Measurements from ENCODE around the gene WDFY3. TPM values are rescaled to one million over a fixed set of nuclear protein-coding genes. Genes with fewer than 3 reads are reported as not detected.
"Not testable (repeated sequence)": the region's sequence is repeated elsewhere in the genome, so short reads cannot be mapped to it uniquely, and the experiment has no call there.

WDFY3 gene
- total RNA-seq, 1 donor from 2014 or later, result 55.8 TPM

GRCh38 chr4:84683064-84683850 lies 283.2 kb downstream of the WDFY3 start:
- no peak overlapping the region for H3K4me3 ChIP-seq
- peaks cover 19% of the 10 kb centered on the region for H3K4me1 ChIP-seq
- no peak overlapping the region for H3K27ac ChIP-seq

GRCh38 chr4:84682661-84683060 lies 283.8 kb downstream of the WDFY3 start:
- H4K20me1 ChIP-seq (ENCODE audit: low read depth); H3K4me2 ChIP-seq; H2AFZ ChIP-seq (replicated peaks); H3K27ac ChIP-seq; H3K79me2 ChIP-seq (ENCODE audit: low read depth); H3K4me3 Mint-ChIP-seq; H3K27me3 Mint-ChIP-seq (ENCODE audit: insufficient read depth, low read depth); H3K27me3 ChIP-seq; H3F3A ChIP-seq (ENCODE audit: low read depth); H3K4me3 ChIP-seq; H3K9me3 ChIP-seq (ENCODE audit: low read depth); DNase-seq (ENCODE audit: low spot score); H3K9me3 Mint-ChIP-seq; H3K36me3 ChIP-seq; H3K9ac ChIP-seq: not testable (repeated sequence)
- Mint-ChIP-seq H3K27ac (peak overlapping the region; percentile 14), H3K4me1 (peaks cover 30% of the 10 kb centered on the region), H3K36me3 (peaks cover 46% of the 10 kb centered on the region)
- H3K4me1 ChIP-seq, result peaks cover 19% of the 10 kb centered on the region

More at GRCh38 chr4:84683064-84683850, 283.2 kb downstream of the WDFY3 start:
- H4K20me1 ChIP-seq (ENCODE audit: low read depth), result peaks cover 9% of the 10 kb centered on the region
- H3K9me3 ChIP-seq (ENCODE audit: low read depth), result no peaks in the 10 kb centered on the region
- Mint-ChIP-seq H3K27me3 (ENCODE audit: insufficient read depth, low read depth) (no peaks in the 10 kb centered on the region), H3K9me3 (no peaks in the 10 kb centered on the region), H3K27ac (peak overlapping the region; percentile 43), H3K36me3 (peaks cover 48% of the 10 kb centered on the region), H3K4me1 (peaks cover 30% of the 10 kb centered on the region), H3K4me3 (no peak overlapping the region)
- no peak for DNase-seq (ENCODE audit: low spot score)
- no peak overlapping the region for H3K4me2 ChIP-seq
- no peaks in the 10 kb centered on the region for H3K79me2 ChIP-seq (ENCODE audit: low read depth)
- no peaks in the 10 kb centered on the region for H3K27me3 ChIP-seq
- no peak overlapping the region for H3K9ac ChIP-seq
- peaks cover 5% of the 10 kb centered on the region for H3K36me3 ChIP-seq
- TF ChIP-seq EZH2 (IDR thresholded peaks at IDR 0.05) (no peak), CTCF (IDR thresholded peaks at IDR 0.05) (no peak), EZH2phosphoT487 (IDR thresholded peaks at IDR 0.05) (no peak)
- H3F3A ChIP-seq (ENCODE audit: low read depth), result no peaks in the 10 kb centered on the region
- no peak overlapping the region for H2AFZ ChIP-seq (replicated peaks)

DNA sequence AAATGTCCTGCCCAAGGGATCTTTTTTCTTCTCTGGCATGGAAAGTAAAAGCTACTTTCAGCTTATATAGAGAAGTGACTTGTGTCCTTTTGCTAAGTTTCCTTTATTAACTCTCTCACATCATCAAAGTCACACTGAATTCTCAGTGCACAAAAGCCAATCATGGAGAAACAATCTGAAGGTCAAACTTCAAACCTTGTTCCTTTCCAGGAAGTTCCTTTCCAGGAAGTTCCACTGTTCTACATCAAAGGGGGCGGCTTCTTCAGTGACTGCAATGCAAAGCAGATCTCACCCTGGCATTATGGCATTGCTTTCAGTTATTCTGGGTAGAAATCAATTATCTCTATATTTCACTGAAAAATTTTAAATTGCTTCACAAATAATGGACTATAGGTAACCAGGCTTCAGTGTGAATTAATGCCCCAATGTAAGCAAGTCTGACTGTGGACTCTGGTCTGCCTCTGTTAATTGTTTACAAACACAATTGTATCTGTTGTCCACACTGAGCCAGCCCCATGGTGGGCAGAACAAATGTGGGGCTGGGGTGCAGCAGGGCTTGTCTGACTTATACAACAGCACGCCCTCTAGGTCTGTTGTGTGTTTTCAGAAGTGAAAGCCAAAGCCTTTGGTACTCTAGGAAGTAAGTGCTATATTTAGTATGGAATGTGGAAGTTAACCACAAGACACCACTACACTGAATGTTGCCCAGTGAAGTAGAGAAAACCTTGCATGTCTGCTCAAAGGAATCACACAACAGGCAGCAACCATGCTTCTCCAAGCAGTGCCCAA lies 284.8 kb downstream of the WDFY3 start:
- peaks cover 5% of the 10 kb centered on the region for H3K36me3 ChIP-seq

More for the DNA sequence above, 284.8 kb downstream of the WDFY3 start:
- Histone ChIP-seq H3K4me1 (peaks cover 19% of the 10 kb centered on the region), H3F3A (ENCODE audit: low read depth) (no peaks in the 10 kb centered on the region), H3K4me2 (no peak overlapping the region), H4K20me1 (ENCODE audit: low read depth) (peaks cover 9% of the 10 kb centered on the region), H3K27me3 (no peaks in the 10 kb centered on the region), H2AFZ (replicated peaks) (no peak overlapping the region), H3K4me3 (no peak overlapping the region), H3K9ac (no peak overlapping the region), H3K27ac (no peak overlapping the region), H3K79me2 (ENCODE audit: low read depth) (no peaks in the 10 kb centered on the region), H3K9me3 (ENCODE audit: low read depth) (no peaks in the 10 kb centered on the region)
- no peak overlapping the region for H3K27ac Mint-ChIP-seq
- DNase-seq (ENCODE audit: low spot score), result peak; percentile 60
- peaks cover 52% of the 10 kb centered on the region for H3K36me3 Mint-ChIP-seq
- no peak overlapping the region for H3K4me3 Mint-ChIP-seq
- TF ChIP-seq CTCF (IDR thresholded peaks at IDR 0.05), result peak; percentile 25
- TF ChIP-seq EZH2phosphoT487 (IDR thresholded peaks at IDR 0.05), result no peak
- no peak for TF ChIP-seq EZH2 (IDR thresholded peaks at IDR 0.05)
- peaks cover 30% of the 10 kb centered on the region for H3K4me1 Mint-ChIP-seq
- H3K9me3 Mint-ChIP-seq, result no peaks in the 10 kb centered on the region
- peaks cover under 1% of the 10 kb centered on the region for H3K27me3 Mint-ChIP-seq (ENCODE audit: insufficient read depth, low read depth)
